Neural crest cell (in vitro differentiated cells): ENCODE results near the gene ICAM2. TPM values are rescaled to one million over a fixed set of nuclear protein-coding genes. Genes with fewer than 3 reads are reported as not detected.
"Not testable (repeated sequence)": the region's sequence is repeated elsewhere in the genome, so short reads cannot be mapped to it uniquely, and the experiment has no call there.

Source experiments
- DNase-seq: peaks from one replicate; pipeline ENCODE4 v3.0.0; 2021; ENCODE audit warnings: low read depth, mixed read lengths, low spot score
- H3K27ac Mint-ChIP-seq: one replicate; pipeline ENCODE4 v1.8.0; 2021; ENCODE audit warnings: mild to moderate bottlenecking, mixed read lengths; ENCODE audit not compliant: unreplicated experiment
- H3K27me3 Mint-ChIP-seq: 2 replicates; pipeline ENCODE4 v1.8.0; 2021; ENCODE audit warnings: low read depth, mild to moderate bottlenecking, mixed read lengths
- H3K36me3 Mint-ChIP-seq: 2 replicates; pipeline ENCODE4 v1.8.0; 2021; ENCODE audit warnings: low read depth, mild to moderate bottlenecking, mixed read lengths
- H3K4me1 Mint-ChIP-seq: 2 replicates; pipeline ENCODE4 v1.8.0; 2021; ENCODE audit warnings: mixed read lengths
- H3K4me3 Mint-ChIP-seq: one replicate; pipeline ENCODE4 v1.8.0; 2021; ENCODE audit warnings: mild to moderate bottlenecking, mixed read lengths
- H3K9me3 Mint-ChIP-seq: 2 replicates; pipeline ENCODE4 v1.8.0; 2021; ENCODE audit warnings: mixed read lengths
- total RNA-seq: library from RNA; stranded (reverse); gene quantifications from 2 replicates; pipeline ENCODE4 v1.2.1, GENCODE V29; 2021
- TF ChIP-seq, protein P1 (sequence below): fragments of 200-600 bp; sonication (generic); conservative IDR thresholded peaks from 2 replicates; pipeline ENCODE4 v1.5.0; 2021; ENCODE audit warnings: antibody characterized with exemption, mild to moderate bottlenecking

The ICAM2 gene
- total RNA-seq, 1 donor from 2014 or later, result not detected

DNA sequence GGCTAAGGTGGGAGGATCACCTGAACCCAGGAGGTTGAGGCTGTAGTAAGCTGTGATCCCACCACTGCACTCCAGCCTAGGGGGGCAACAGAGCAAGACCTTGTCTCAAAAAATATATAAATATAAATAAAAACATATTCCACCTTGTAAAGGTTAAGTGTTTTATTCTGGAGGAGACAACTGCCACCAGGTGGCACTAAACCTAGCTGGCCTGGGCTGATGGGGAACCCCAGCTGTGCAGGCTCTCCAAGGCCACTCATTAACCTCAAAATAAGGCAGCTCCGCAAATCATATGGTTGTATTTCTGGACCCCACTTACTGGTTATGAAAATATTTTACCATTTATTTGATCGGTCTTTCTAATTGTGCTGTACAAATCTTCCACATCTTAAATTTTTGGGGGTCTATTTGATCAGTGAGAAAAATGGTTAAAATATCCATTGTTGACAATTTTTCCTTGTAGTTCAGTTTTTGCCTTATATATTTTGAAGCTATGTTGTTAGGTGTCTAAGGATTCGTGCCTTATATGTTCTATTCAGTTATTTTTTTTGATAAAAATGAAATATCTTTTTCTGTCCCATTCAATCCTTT, 8.5 kb upstream of the ICAM2 start:
- Mint-ChIP-seq H3K36me3 (no peaks in the 10 kb centered on the region), H3K4me1 (peaks cover 4% of the 10 kb centered on the region), H3K4me3 (no peak overlapping the region), H3K9me3 (no peaks in the 10 kb centered on the region), H3K27ac (no peak overlapping the region), H3K27me3 (peaks cover 8% of the 10 kb centered on the region)
- TF ChIP-seq, protein P1, sequence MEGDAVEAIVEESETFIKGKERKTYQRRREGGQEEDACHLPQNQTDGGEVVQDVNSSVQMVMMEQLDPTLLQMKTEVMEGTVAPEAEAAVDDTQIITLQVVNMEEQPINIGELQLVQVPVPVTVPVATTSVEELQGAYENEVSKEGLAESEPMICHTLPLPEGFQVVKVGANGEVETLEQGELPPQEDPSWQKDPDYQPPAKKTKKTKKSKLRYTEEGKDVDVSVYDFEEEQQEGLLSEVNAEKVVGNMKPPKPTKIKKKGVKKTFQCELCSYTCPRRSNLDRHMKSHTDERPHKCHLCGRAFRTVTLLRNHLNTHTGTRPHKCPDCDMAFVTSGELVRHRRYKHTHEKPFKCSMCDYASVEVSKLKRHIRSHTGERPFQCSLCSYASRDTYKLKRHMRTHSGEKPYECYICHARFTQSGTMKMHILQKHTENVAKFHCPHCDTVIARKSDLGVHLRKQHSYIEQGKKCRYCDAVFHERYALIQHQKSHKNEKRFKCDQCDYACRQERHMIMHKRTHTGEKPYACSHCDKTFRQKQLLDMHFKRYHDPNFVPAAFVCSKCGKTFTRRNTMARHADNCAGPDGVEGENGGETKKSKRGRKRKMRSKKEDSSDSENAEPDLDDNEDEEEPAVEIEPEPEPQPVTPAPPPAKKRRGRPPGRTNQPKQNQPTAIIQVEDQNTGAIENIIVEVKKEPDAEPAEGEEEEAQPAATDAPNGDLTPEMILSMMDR, result peak; percentile 88
- DNase-seq, result peak; percentile 67

DNA sequence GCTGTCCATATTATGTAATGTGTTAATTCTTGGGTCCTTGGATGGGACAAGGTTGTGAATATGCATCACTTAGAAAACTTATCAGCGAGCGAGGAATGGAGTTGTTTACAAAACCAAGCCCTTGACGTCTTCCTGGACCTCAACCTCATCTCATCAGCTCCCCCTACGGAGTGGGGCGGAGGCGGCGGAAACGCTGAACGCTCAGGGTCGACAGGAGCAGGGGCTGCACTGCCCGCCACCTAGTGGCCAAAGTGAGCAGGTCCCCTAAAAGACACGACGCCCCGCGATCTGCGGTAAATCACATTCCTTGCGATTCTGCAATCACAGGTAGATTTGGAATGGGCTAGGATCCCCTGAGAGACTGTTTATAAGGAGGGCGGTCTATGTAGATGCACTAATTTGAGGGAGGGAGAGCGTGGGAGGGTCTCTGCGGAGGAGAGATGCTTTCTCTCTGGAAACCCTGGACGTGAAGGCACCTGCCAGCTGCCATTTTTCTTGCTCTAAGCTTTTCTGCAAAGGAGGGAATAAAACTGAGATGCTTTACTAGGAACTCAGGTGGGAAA, 5.4 kb upstream of the ICAM2 start:
- TF ChIP-seq, protein P1, result peak; percentile 96
- Mint-ChIP-seq H3K27ac (no peak overlapping the region), H3K4me3 (no peak overlapping the region), H3K36me3 (no peaks in the 10 kb centered on the region), H3K4me1 (peaks cover 4% of the 10 kb centered on the region), H3K9me3 (no peaks in the 10 kb centered on the region), H3K27me3 (peaks cover 8% of the 10 kb centered on the region)
- peak; percentile 68 for DNase-seq

DNA sequence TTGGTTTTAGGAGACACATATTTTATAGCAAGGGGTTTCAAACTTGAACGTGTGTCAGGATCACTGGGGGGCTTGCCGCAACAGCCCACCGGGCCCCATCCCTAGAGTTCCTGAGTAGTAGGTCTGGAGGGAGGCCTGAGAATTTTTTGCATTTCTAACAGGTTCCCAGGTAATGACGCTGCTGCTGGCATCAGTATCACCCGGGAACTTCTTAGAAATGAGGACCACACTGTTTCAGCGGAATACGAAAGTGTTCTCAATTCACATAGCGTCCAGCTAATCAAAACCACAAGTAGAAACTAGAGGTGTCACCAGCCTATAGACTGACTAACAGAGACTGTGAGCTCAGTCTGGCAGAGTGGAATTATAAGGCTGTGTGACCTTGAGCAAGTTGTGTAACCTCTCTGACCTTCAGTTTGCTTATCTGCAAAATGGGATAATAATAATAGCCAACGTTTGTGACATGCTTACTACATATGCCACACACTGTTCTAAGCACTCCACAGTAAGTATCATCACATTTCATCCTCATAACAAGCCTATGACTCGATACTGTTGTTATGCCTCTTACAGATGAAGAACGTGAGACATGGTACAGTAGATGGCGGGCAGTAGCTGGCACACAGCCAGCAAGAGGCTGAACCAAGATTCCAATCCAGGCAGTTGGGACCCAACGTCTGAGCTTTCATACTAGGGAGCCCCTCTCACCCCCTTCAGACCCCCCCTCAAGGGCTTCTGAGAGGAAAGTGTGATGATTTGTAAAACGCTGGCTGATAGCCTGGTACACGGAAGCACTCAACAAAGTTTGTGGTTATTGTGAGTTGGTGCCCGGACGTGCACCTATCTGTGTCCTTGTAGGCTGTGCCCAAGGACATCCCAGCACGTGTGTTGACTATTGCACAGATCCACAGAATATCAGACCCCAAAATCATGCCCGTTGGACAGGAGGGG, 4.6 kb upstream of the ICAM2 start:
- H3K9me3 Mint-ChIP-seq, result no peaks in the 10 kb centered on the region
- no peak for DNase-seq
- H3K4me1 Mint-ChIP-seq, result peaks cover 5% of the 10 kb centered on the region
- no peak overlapping the region for H3K27ac Mint-ChIP-seq
- TF ChIP-seq, protein P1, result no peak
- no peak overlapping the region for H3K4me3 Mint-ChIP-seq
- peaks cover 8% of the 10 kb centered on the region for H3K27me3 Mint-ChIP-seq
- no peaks in the 10 kb centered on the region for H3K36me3 Mint-ChIP-seq

DNA sequence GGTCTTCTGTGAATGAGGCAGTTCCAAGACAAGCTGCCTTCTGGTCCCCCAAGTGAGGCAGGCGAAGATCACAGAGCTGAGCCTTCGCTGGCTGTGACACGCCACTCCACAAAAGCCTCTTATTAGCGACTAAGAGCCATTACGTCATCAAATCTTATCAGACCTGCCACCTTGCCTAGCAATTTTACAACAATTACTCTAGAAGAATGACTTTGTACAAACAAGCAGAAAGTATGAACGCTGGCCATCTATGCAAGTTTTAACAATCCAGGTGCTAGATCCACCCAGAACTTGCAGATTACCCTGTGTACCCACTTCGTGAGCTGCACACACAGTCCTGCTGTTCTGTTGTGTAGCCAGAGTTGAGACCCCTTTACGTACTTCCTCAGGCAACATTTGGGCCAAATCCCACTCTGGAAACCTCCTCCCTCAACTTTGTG, 3.8 kb upstream of the ICAM2 start:
- H3K27me3 Mint-ChIP-seq, result peaks cover 8% of the 10 kb centered on the region
- no peak overlapping the region for H3K27ac Mint-ChIP-seq
- peaks cover 7% of the 10 kb centered on the region for H3K4me1 Mint-ChIP-seq
- DNase-seq, result no peak
- no peak overlapping the region for H3K4me3 Mint-ChIP-seq
- TF ChIP-seq, protein P1, result no peak
- no peaks in the 10 kb centered on the region for H3K9me3 Mint-ChIP-seq
- no peaks in the 10 kb centered on the region for H3K36me3 Mint-ChIP-seq

DNA sequence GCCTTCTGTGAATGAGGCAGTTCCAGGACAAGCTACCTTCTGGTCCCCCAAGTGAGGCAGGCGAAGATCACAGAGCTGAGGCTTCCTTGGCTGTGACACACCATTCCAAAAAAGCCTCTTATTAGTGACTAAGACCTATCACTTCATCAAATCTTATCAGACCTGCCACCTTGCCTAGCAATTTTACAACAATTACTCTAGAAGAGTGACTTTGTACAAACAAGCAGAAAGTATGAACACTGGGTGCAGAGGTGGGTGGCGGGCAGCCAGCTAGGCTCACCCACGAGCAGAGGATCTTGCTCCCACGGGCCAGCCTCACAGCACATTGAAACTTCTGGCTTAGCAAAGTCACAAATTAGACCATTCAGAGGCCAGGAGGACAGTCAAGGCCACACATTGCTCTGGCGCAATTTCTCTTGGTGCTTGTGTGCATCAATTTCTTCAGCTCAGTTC, 2.2 kb upstream of the ICAM2 start:
- TF ChIP-seq, protein P1, result no peak
- Mint-ChIP-seq H3K27ac (no peak overlapping the region), H3K36me3 (no peaks in the 10 kb centered on the region), H3K27me3 (peaks cover 8% of the 10 kb centered on the region), H3K4me3 (no peak overlapping the region), H3K9me3 (no peaks in the 10 kb centered on the region), H3K4me1 (peaks cover 7% of the 10 kb centered on the region)
- DNase-seq, result no peak

DNA sequence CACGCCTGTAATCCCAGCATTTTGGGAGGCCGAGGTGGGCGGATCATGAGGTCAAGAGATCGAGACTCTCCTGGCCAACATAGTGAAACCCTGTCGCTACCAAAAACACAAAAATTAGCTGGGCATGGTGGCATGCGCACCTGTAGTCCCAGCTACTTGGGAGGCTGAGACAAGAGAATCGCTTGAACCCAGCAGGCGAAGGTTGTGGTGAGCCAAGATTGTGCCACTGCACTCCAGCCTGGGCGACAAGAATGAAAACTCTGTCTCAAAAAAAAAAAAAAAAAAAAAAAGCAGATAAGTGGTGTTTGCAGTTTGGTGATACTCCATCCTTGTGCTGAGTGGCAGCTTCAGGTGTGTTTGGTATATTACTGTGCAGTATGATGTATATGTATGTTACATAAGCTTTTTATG, 877 bp downstream of the ICAM2 start:
- not testable (repeated sequence) for H3K27me3 Mint-ChIP-seq, H3K36me3 Mint-ChIP-seq, DNase-seq, H3K27ac Mint-ChIP-seq, H3K4me1 Mint-ChIP-seq, H3K4me3 Mint-ChIP-seq, H3K9me3 Mint-ChIP-seq
